Stomach smooth muscle (tissue), 2 donors: ENCODE data around the gene TNFRSF25.

Experiments used
- H3K27ac ChIP-seq: one replicate; pipeline ENCODE4 v1.7.0; 2013; ENCODE audit warnings: mild to moderate bottlenecking, low read length, inconsistent platforms
- H3K27me3 ChIP-seq, 2 donors: one replicate each; pipeline ENCODE4 v1.7.0; 2013; ENCODE audit warnings: low read length in 2 of 2; ENCODE audit not compliant: insufficient read depth in 2 of 2, control insufficient read depth in 1 of 2
- H3K36me3 ChIP-seq, 2 donors: one replicate each; pipeline ENCODE4 v1.7.0; 2013; ENCODE audit warnings: low read length in 2 of 2; ENCODE audit not compliant: control insufficient read depth in 2 of 2, insufficient read depth in 2 of 2
- H3K4me1 ChIP-seq: one replicate; pipeline ENCODE4 v1.7.0; 2013; ENCODE audit warnings: low read length; ENCODE audit not compliant: control insufficient read depth, insufficient read depth
- H3K4me3 ChIP-seq, 2 donors: one replicate each; pipeline ENCODE4 v1.7.0; 2013; ENCODE audit warnings: low read length in 2 of 2
- H3K9ac ChIP-seq, 2 donors: one replicate each; pipeline ENCODE4 v1.7.0; 2013; ENCODE audit warnings: low read length in 2 of 2, mild to moderate bottlenecking in 1 of 2
- H3K9me3 ChIP-seq, 2 donors: one replicate each; pipeline ENCODE4 v1.7.0; 2013; ENCODE audit warnings: low read length in 2 of 2; ENCODE audit not compliant: control insufficient read depth in 2 of 2
- donor health status: healthy.
- donor health status: Pancreatic carcinoma.

The TNFRSF25 gene

GRCh38 chr1:6467224-6467623 is 1.3 kb upstream of the TNFRSF25 start:
- Histone ChIP-seq H3K36me3 (peaks cover 3 to 8% of the 10 kb centered on the region in 2 donors), H3K4me3 (no peak overlapping the region), H3K27me3 (peaks cover 2 to 15% of the 10 kb centered on the region in 2 donors), H3K9me3 (no peaks in the 10 kb centered on the region), H3K9ac (no peak overlapping the region), H3K27ac (no peak overlapping the region), H3K4me1 (no peaks in the 10 kb centered on the region)

GRCh38 chr1:6466751-6467150 is 778 bp upstream of the TNFRSF25 start:
- peaks cover 3 to 8% of the 10 kb centered on the region in 2 donors for H3K36me3 ChIP-seq

GRCh38 chr1:6465461-6466005 is 440 bp downstream of the TNFRSF25 start:
- no peak overlapping the region for H3K27ac ChIP-seq
- peaks cover 3% of the 10 kb centered on the region for H3K4me1 ChIP-seq
- H3K9ac ChIP-seq, result no peak overlapping the region
- H3K9me3 ChIP-seq, result no peaks in the 10 kb centered on the region
- H3K36me3 ChIP-seq, result peaks cover 3 to 8% of the 10 kb centered on the region in 2 donors
- H3K4me3 ChIP-seq, result no peak overlapping the region
- H3K27me3 ChIP-seq, result peaks cover 14 to 31% of the 10 kb centered on the region in 2 donors

More at GRCh38 chr1:6466751-6467150, 778 bp upstream of the TNFRSF25 start:
- no peak overlapping the region for H3K27ac ChIP-seq
- peaks cover 7 to 19% of the 10 kb centered on the region in 2 donors for H3K27me3 ChIP-seq
- no peaks in the 10 kb centered on the region for H3K9me3 ChIP-seq
- H3K4me1 ChIP-seq, result no peaks in the 10 kb centered on the region
- H3K4me3 ChIP-seq, result no peak overlapping the region
- H3K9ac ChIP-seq, result no peak overlapping the region

- Histone ChIP-seq H3K9me3 (no peaks in the 10 kb centered on the region), H3K4me3 (no peak overlapping the region), H3K9ac (no peak overlapping the region), H3K27me3 (peaks cover 14 to 37% of the 10 kb centered on the region in 2 donors), H3K27ac (no peak overlapping the region), H3K36me3 (peaks cover 3 to 8% of the 10 kb centered on the region in 2 donors), H3K4me1 (peaks cover 3% of the 10 kb centered on the region)
Observed at GRCh38 chr1:6464915-6465314, 1.1 kb downstream of the TNFRSF25 start.

GRCh38 chr1:6464514-6464836 is 1.5 kb downstream of the TNFRSF25 start:
- Histone ChIP-seq H3K4me1 (peaks cover 3% of the 10 kb centered on the region), H3K9ac (no peak overlapping the region), H3K27ac (no peak overlapping the region), H3K36me3 (peaks cover 3 to 8% of the 10 kb centered on the region in 2 donors), H3K27me3 (peaks cover 14 to 39% of the 10 kb centered on the region in 2 donors), H3K9me3 (no peaks in the 10 kb centered on the region), H3K4me3 (no peak overlapping the region)

GRCh38 chr1:6463120-6463412 is 2.9 kb downstream of the TNFRSF25 start:
- no peaks in the 10 kb centered on the region for H3K36me3 ChIP-seq
- H3K9me3 ChIP-seq, result no peaks in the 10 kb centered on the region
- peaks cover 3% of the 10 kb centered on the region for H3K4me1 ChIP-seq
- no peak overlapping the region for H3K27ac ChIP-seq
- H3K9ac ChIP-seq, result no peak overlapping the region
- no peak overlapping the region for H3K4me3 ChIP-seq
- peaks cover 14 to 39% of the 10 kb centered on the region in 2 donors for H3K27me3 ChIP-seq

- no peak overlapping the region for H3K9ac ChIP-seq
Observed at GRCh38 chr1:6462412-6463119, 3.4 kb downstream of the TNFRSF25 start.

GRCh38 chr1:6461538-6462411 is 4.2 kb downstream of the TNFRSF25 start:
- peaks cover 15 to 39% of the 10 kb centered on the region in 2 donors for H3K27me3 ChIP-seq
- H3K9ac ChIP-seq, result no peak overlapping the region
- H3K4me1 ChIP-seq, result peaks cover 3% of the 10 kb centered on the region
- no peak overlapping the region for H3K4me3 ChIP-seq
- H3K27ac ChIP-seq, result no peak overlapping the region
- no peaks in the 10 kb centered on the region for H3K9me3 ChIP-seq
- H3K36me3 ChIP-seq, result no peaks in the 10 kb centered on the region

More at GRCh38 chr1:6462412-6463119, 3.4 kb downstream of the TNFRSF25 start:
- Histone ChIP-seq H3K27me3 (peaks cover 14 to 39% of the 10 kb centered on the region in 2 donors), H3K4me1 (peaks cover 3% of the 10 kb centered on the region), H3K36me3 (no peaks in the 10 kb centered on the region), H3K9me3 (no peaks in the 10 kb centered on the region), H3K27ac (no peak overlapping the region), H3K4me3 (no peak overlapping the region)

GRCh38 chr1:6461051-6461530 is 4.9 kb downstream of the TNFRSF25 start:
- H3K9ac ChIP-seq, result no peak overlapping the region
- H3K36me3 ChIP-seq, result no peaks in the 10 kb centered on the region
- H3K9me3 ChIP-seq, result no peaks in the 10 kb centered on the region
- H3K4me3 ChIP-seq, result peak overlapping the region; percentile 8 to 35
- peaks cover 20 to 37% of the 10 kb centered on the region in 2 donors for H3K27me3 ChIP-seq
- H3K4me1 ChIP-seq, result peaks cover 3% of the 10 kb centered on the region
- H3K27ac ChIP-seq, result no peak overlapping the region

- Histone ChIP-seq H3K36me3 (no peaks in the 10 kb centered on the region), H3K27me3 (peaks cover 20 to 35% of the 10 kb centered on the region in 2 donors), H3K9me3 (no peaks in the 10 kb centered on the region), H3K9ac (no peak overlapping the region), H3K4me1 (peaks cover 5% of the 10 kb centered on the region), H3K27ac (no peak overlapping the region), H3K4me3 (peak overlapping the region; percentile 8 to 35)
Observed at GRCh38 chr1:6460301-6461050, 5.5 kb downstream of the TNFRSF25 start.
